ENCODE results near the gene SHISA6. TPM values are rescaled to one million over a fixed set of nuclear protein-coding genes. Genes with fewer than 3 reads are reported as not detected.
"Not testable (repeated sequence)": the region's sequence is repeated elsewhere in the genome, so short reads cannot be mapped to it uniquely, and the experiment has no call there.

SHISA6 gene
- polyA plus RNA-seq, 2 donors: 0.33 to 0.41 TPM

DNA sequence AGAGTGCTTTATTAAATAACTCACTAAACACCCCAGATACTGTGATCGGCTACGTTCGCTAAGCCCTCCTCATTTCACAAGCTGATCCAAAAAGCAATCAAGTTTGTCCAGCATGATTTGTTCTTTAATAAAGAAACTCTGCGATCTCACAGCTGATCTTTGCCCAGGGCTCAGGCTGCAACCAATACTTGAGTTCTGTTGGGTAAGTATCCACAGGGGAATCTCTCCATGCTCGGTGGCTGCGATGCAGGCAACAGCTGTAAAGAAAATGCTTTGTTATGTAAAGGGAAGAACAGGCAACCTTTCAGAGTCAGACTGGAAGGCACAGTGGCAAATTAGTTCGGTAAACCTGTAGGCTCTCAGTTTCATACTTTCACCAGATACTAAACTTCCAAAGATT is 67.5 kb downstream of the SHISA6 start:
- Histone ChIP-seq H3K4me3 (ENCODE audit: low read depth in 1 of 2, low read length in 2 of 2) (no peak overlapping the region), H3K27me3 (ENCODE audit: control insufficient read depth in 1 of 2, insufficient read depth in 2 of 2, low read length in 2 of 2) (no peaks in the 10 kb centered on the region), H3K9me3 (ENCODE audit: control insufficient read depth in 2 of 2, insufficient read depth in 1 of 2, low read depth in 1 of 2, low read length in 1 of 2) (peaks cover 0 to 3% of the 10 kb centered on the region in 2 donors), H3K27ac (ENCODE audit: low read depth in 2 of 2, low read length in 1 of 2) (no peak overlapping the region), H3K4me1 (ENCODE audit: control insufficient read depth in 2 of 2, insufficient read depth in 2 of 2, low read length in 1 of 2) (no peaks in the 10 kb centered on the region), H3K36me3 (ENCODE audit: control insufficient read depth in 2 of 2, insufficient read depth in 2 of 2, low read length in 1 of 2) (no peaks in the 10 kb centered on the region)
- 75 to 76% methylated on average over 7 of the region's 7 CpGs for WGBS, 2 donors

DNA sequence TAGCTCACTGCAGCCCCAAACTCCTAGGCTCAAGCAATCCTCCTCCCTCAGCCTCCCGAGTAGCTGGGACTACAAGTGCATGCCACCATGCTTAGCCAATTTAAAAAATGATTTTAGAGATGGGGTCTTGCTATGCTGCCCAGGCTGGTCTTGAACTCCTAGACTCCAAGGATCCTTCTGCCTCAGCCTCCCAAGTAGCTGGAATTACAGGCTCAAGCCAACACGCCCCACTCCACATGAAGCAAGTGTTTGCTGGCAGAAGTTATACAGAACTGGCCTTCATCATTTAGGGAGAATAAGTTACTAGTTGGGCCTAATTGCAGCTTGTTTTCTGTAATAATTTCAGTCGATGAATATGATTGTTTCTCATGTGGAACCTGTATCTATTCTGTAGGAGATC is 68.0 kb downstream of the SHISA6 start:
- no peak overlapping the region for H3K4me3 ChIP-seq (ENCODE audit: low read depth in 1 of 2, low read length in 2 of 2)
- H3K27ac ChIP-seq (ENCODE audit: low read depth in 2 of 2, low read length in 1 of 2): no peak overlapping the region
- H3K27me3 ChIP-seq (ENCODE audit: control insufficient read depth in 1 of 2, insufficient read depth in 2 of 2, low read length in 2 of 2): no peaks in the 10 kb centered on the region
- H3K4me1 ChIP-seq (ENCODE audit: control insufficient read depth in 2 of 2, insufficient read depth in 2 of 2, low read length in 1 of 2): no peaks in the 10 kb centered on the region
- H3K36me3 ChIP-seq (ENCODE audit: control insufficient read depth in 2 of 2, insufficient read depth in 2 of 2, low read length in 1 of 2): no peaks in the 10 kb centered on the region
- peaks cover 0 to 3% of the 10 kb centered on the region in 2 donors for H3K9me3 ChIP-seq (ENCODE audit: control insufficient read depth in 2 of 2, insufficient read depth in 1 of 2, low read depth in 1 of 2, low read length in 1 of 2)
- WGBS, 2 donors: 76 to 84% methylated on average over 3 of the region's 3 CpGs

DNA sequence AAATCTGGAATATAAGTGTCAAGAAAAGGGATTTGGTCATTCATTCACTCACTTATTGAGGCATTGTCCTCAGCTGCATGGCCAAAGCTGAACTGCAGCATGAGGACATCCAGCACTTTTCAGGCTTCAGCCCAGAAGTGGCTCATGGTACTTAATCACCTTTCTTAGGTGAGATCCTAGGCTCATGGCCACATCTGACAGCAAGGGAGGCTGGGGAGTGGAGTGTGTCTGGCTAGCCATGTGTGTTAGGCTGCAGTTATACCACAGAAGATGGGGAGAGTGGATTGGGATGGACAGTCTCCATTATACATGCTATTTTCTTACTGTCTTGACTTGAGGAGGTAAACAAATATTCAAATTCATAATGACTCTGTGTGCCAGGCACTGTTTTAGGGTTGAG is 68.8 kb downstream of the SHISA6 start:
- no peak overlapping the region for H3K27ac ChIP-seq (ENCODE audit: low read depth in 2 of 2, low read length in 1 of 2)
- H3K9me3 ChIP-seq (ENCODE audit: control insufficient read depth in 2 of 2, insufficient read depth in 1 of 2, low read depth in 1 of 2, low read length in 1 of 2): no peaks in the 10 kb centered on the region
- H3K4me1 ChIP-seq (ENCODE audit: control insufficient read depth in 2 of 2, insufficient read depth in 2 of 2, low read length in 1 of 2): no peaks in the 10 kb centered on the region
- no peak overlapping the region for H3K4me3 ChIP-seq (ENCODE audit: low read depth in 1 of 2, low read length in 2 of 2)
- H3K36me3 ChIP-seq (ENCODE audit: control insufficient read depth in 2 of 2, insufficient read depth in 2 of 2, low read length in 1 of 2): no peaks in the 10 kb centered on the region
- H3K27me3 ChIP-seq (ENCODE audit: control insufficient read depth in 1 of 2, insufficient read depth in 2 of 2, low read length in 2 of 2): no peaks in the 10 kb centered on the region

- H3K4me1 ChIP-seq (ENCODE audit: control insufficient read depth in 2 of 2, insufficient read depth in 2 of 2, low read length in 1 of 2); H3K36me3 ChIP-seq (ENCODE audit: control insufficient read depth in 2 of 2, insufficient read depth in 2 of 2, low read length in 1 of 2); H3K27ac ChIP-seq (ENCODE audit: low read depth in 2 of 2, low read length in 1 of 2); H3K9me3 ChIP-seq (ENCODE audit: control insufficient read depth in 2 of 2, insufficient read depth in 1 of 2, low read depth in 1 of 2, low read length in 1 of 2); H3K4me3 ChIP-seq (ENCODE audit: low read depth in 1 of 2, low read length in 2 of 2); H3K27me3 ChIP-seq (ENCODE audit: control insufficient read depth in 1 of 2, insufficient read depth in 2 of 2, low read length in 2 of 2): not testable (repeated sequence)
- WGBS, 2 donors: 85 to 86% methylated on average over 11 of the region's 11 CpGs
Observed at GRCh38 chr17:11316451-11316850, 75.4 kb downstream of the SHISA6 start.

- Histone ChIP-seq H3K4me3 (ENCODE audit: low read depth in 1 of 2, low read length in 2 of 2) (no peak overlapping the region), H3K27me3 (ENCODE audit: control insufficient read depth in 1 of 2, insufficient read depth in 2 of 2, low read length in 2 of 2) (no peaks in the 10 kb centered on the region), H3K36me3 (ENCODE audit: control insufficient read depth in 2 of 2, insufficient read depth in 2 of 2, low read length in 1 of 2) (no peaks in the 10 kb centered on the region), H3K27ac (ENCODE audit: low read depth in 2 of 2, low read length in 1 of 2) (no peak overlapping the region), H3K9me3 (ENCODE audit: control insufficient read depth in 2 of 2, insufficient read depth in 1 of 2, low read depth in 1 of 2, low read length in 1 of 2) (no peaks in the 10 kb centered on the region), H3K4me1 (ENCODE audit: control insufficient read depth in 2 of 2, insufficient read depth in 2 of 2, low read length in 1 of 2) (no peaks in the 10 kb centered on the region)
- 86 to 90% methylated on average over 5 of the region's 5 CpGs for WGBS, 2 donors
Observed at GRCh38 chr17:11318207-11318606, 77.2 kb downstream of the SHISA6 start.

GRCh38 chr17:11319894-11320293 is 78.9 kb downstream of the SHISA6 start:
- Histone ChIP-seq H3K36me3 (ENCODE audit: control insufficient read depth in 2 of 2, insufficient read depth in 2 of 2, low read length in 1 of 2) (no peaks in the 10 kb centered on the region), H3K27ac (ENCODE audit: low read depth in 2 of 2, low read length in 1 of 2) (no peak overlapping the region)
- WGBS, 2 donors: 48 to 52% methylated on average over 3 of the region's 3 CpGs

DNA sequence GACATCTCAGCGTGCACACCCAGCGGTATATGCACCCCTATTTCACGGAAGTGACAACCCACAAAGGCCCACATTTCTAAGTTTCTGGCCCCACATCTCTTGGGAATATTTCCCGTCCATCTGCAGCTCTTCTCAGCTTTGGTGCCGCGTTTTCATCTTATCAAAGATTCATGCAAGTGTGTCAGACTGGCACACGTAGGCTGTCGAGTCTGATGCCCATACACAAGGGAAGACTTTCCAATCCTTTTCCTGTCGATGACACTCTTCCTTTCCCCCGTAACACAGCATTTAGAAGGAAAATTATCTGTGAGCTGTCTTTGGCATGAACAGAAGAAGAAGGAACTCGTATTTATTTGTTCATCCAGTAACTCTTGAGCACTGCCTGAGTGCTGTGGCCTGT is 83.0 kb downstream of the SHISA6 start:
- WGBS, 2 donors: 87 to 89% methylated on average over 11 of the region's 11 CpGs
- H3K36me3 ChIP-seq (ENCODE audit: control insufficient read depth in 2 of 2, insufficient read depth in 2 of 2, low read length in 1 of 2): no peaks in the 10 kb centered on the region
- H3K4me3 ChIP-seq (ENCODE audit: low read depth in 1 of 2, low read length in 2 of 2): no peak overlapping the region
- H3K9me3 ChIP-seq (ENCODE audit: control insufficient read depth in 2 of 2, insufficient read depth in 1 of 2, low read depth in 1 of 2, low read length in 1 of 2): peaks cover 0 to 2% of the 10 kb centered on the region in 2 donors
- H3K27me3 ChIP-seq (ENCODE audit: control insufficient read depth in 1 of 2, insufficient read depth in 2 of 2, low read length in 2 of 2): no peaks in the 10 kb centered on the region
- no peak overlapping the region for H3K27ac ChIP-seq (ENCODE audit: low read depth in 2 of 2, low read length in 1 of 2)
- no peaks in the 10 kb centered on the region for H3K4me1 ChIP-seq (ENCODE audit: control insufficient read depth in 2 of 2, insufficient read depth in 2 of 2, low read length in 1 of 2)

More at GRCh38 chr17:11319894-11320293, 78.9 kb downstream of the SHISA6 start:
- Histone ChIP-seq H3K4me1 (ENCODE audit: control insufficient read depth in 2 of 2, insufficient read depth in 2 of 2, low read length in 1 of 2) (no peaks in the 10 kb centered on the region), H3K9me3 (ENCODE audit: control insufficient read depth in 2 of 2, insufficient read depth in 1 of 2, low read depth in 1 of 2, low read length in 1 of 2) (no peaks in the 10 kb centered on the region), H3K4me3 (ENCODE audit: low read depth in 1 of 2, low read length in 2 of 2) (no peak overlapping the region), H3K27me3 (ENCODE audit: control insufficient read depth in 1 of 2, insufficient read depth in 2 of 2, low read length in 2 of 2) (no peaks in the 10 kb centered on the region)

DNA sequence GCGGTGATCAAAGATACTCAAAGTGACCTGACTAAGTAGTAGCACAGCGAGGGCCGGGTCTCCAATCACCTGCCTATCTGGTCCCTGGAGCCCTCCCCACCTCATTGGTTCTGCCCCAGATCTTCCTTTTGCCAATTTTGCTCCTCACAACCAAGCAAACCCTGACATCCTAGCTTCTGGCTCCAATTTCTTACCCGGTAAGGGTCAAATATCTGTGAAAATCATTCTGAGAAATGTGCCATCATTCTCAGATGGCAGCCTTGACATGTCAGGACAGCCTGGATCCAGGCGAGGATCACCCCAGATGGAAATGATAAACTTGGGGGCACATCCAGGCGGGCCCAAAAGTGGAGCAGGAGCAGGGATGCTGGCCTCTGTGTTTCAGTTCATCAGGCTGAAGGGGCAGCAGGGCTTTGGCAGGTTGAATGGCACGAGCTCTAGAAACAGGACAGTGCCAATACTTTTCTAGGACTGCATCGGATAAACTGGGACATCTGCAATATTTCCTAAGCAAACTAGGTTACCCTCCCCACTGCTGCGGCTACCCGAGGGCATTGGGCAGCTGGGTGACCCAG is 83.9 kb downstream of the SHISA6 start:
- Histone ChIP-seq H3K9me3 (ENCODE audit: control insufficient read depth in 2 of 2, insufficient read depth in 1 of 2, low read depth in 1 of 2, low read length in 1 of 2) (peaks cover 0 to 2% of the 10 kb centered on the region in 2 donors), H3K27ac (ENCODE audit: low read depth in 2 of 2, low read length in 1 of 2) (no peak overlapping the region), H3K27me3 (ENCODE audit: control insufficient read depth in 1 of 2, insufficient read depth in 2 of 2, low read length in 2 of 2) (no peaks in the 10 kb centered on the region), H3K4me1 (ENCODE audit: control insufficient read depth in 2 of 2, insufficient read depth in 2 of 2, low read length in 1 of 2) (no peaks in the 10 kb centered on the region), H3K4me3 (ENCODE audit: low read depth in 1 of 2, low read length in 2 of 2) (no peak overlapping the region), H3K36me3 (ENCODE audit: control insufficient read depth in 2 of 2, insufficient read depth in 2 of 2, low read length in 1 of 2) (no peaks in the 10 kb centered on the region)
- WGBS, 2 donors: 89 to 91% methylated on average over 10 of the region's 10 CpGs

GRCh38 chr17:11326492-11326891 is 85.5 kb downstream of the SHISA6 start:
- 89 to 92% methylated on average over 5 of the region's 5 CpGs for WGBS, 2 donors
- Histone ChIP-seq H3K4me3 (ENCODE audit: low read depth in 1 of 2, low read length in 2 of 2) (no peak overlapping the region), H3K4me1 (ENCODE audit: control insufficient read depth in 2 of 2, insufficient read depth in 2 of 2, low read length in 1 of 2) (no peaks in the 10 kb centered on the region), H3K36me3 (ENCODE audit: control insufficient read depth in 2 of 2, insufficient read depth in 2 of 2, low read length in 1 of 2) (no peaks in the 10 kb centered on the region), H3K27ac (ENCODE audit: low read depth in 2 of 2, low read length in 1 of 2) (no peak overlapping the region), H3K27me3 (ENCODE audit: control insufficient read depth in 1 of 2, insufficient read depth in 2 of 2, low read length in 2 of 2) (no peaks in the 10 kb centered on the region), H3K9me3 (ENCODE audit: control insufficient read depth in 2 of 2, insufficient read depth in 1 of 2, low read depth in 1 of 2, low read length in 1 of 2) (peaks cover 0 to 2% of the 10 kb centered on the region in 2 donors)

- Histone ChIP-seq H3K27ac (ENCODE audit: low read depth in 2 of 2, low read length in 1 of 2) (no peak overlapping the region), H3K4me1 (ENCODE audit: control insufficient read depth in 2 of 2, insufficient read depth in 2 of 2, low read length in 1 of 2) (peaks cover 0 to 2% of the 10 kb centered on the region in 2 donors), H3K36me3 (ENCODE audit: control insufficient read depth in 2 of 2, insufficient read depth in 2 of 2, low read length in 1 of 2) (no peaks in the 10 kb centered on the region), H3K27me3 (ENCODE audit: control insufficient read depth in 1 of 2, insufficient read depth in 2 of 2, low read length in 2 of 2) (no peaks in the 10 kb centered on the region), H3K4me3 (ENCODE audit: low read depth in 1 of 2, low read length in 2 of 2) (no peak overlapping the region), H3K9me3 (ENCODE audit: control insufficient read depth in 2 of 2, insufficient read depth in 1 of 2, low read depth in 1 of 2, low read length in 1 of 2) (peaks cover 0 to 2% of the 10 kb centered on the region in 2 donors)
- WGBS, 2 donors: 68 to 71% methylated on average over 2 of the region's 2 CpGs
Observed at GRCh38 chr17:11328770-11329169, 87.8 kb downstream of the SHISA6 start.
